ENCODE data around the gene PIGR. TPM values are rescaled to one million over a fixed set of nuclear protein-coding genes. Genes with fewer than 3 reads are reported as not detected.

PIGR gene
- total and polyA plus RNA-seq, 2 of the 8 experiments (the other 6 are each of a cell fraction or from before 2014, with no cell fraction given) = not detected

GRCh38 chr1:206900149-206900548 is 46.1 kb downstream of the PIGR start (continued):
- TF ChIP-seq, protein P1, sequence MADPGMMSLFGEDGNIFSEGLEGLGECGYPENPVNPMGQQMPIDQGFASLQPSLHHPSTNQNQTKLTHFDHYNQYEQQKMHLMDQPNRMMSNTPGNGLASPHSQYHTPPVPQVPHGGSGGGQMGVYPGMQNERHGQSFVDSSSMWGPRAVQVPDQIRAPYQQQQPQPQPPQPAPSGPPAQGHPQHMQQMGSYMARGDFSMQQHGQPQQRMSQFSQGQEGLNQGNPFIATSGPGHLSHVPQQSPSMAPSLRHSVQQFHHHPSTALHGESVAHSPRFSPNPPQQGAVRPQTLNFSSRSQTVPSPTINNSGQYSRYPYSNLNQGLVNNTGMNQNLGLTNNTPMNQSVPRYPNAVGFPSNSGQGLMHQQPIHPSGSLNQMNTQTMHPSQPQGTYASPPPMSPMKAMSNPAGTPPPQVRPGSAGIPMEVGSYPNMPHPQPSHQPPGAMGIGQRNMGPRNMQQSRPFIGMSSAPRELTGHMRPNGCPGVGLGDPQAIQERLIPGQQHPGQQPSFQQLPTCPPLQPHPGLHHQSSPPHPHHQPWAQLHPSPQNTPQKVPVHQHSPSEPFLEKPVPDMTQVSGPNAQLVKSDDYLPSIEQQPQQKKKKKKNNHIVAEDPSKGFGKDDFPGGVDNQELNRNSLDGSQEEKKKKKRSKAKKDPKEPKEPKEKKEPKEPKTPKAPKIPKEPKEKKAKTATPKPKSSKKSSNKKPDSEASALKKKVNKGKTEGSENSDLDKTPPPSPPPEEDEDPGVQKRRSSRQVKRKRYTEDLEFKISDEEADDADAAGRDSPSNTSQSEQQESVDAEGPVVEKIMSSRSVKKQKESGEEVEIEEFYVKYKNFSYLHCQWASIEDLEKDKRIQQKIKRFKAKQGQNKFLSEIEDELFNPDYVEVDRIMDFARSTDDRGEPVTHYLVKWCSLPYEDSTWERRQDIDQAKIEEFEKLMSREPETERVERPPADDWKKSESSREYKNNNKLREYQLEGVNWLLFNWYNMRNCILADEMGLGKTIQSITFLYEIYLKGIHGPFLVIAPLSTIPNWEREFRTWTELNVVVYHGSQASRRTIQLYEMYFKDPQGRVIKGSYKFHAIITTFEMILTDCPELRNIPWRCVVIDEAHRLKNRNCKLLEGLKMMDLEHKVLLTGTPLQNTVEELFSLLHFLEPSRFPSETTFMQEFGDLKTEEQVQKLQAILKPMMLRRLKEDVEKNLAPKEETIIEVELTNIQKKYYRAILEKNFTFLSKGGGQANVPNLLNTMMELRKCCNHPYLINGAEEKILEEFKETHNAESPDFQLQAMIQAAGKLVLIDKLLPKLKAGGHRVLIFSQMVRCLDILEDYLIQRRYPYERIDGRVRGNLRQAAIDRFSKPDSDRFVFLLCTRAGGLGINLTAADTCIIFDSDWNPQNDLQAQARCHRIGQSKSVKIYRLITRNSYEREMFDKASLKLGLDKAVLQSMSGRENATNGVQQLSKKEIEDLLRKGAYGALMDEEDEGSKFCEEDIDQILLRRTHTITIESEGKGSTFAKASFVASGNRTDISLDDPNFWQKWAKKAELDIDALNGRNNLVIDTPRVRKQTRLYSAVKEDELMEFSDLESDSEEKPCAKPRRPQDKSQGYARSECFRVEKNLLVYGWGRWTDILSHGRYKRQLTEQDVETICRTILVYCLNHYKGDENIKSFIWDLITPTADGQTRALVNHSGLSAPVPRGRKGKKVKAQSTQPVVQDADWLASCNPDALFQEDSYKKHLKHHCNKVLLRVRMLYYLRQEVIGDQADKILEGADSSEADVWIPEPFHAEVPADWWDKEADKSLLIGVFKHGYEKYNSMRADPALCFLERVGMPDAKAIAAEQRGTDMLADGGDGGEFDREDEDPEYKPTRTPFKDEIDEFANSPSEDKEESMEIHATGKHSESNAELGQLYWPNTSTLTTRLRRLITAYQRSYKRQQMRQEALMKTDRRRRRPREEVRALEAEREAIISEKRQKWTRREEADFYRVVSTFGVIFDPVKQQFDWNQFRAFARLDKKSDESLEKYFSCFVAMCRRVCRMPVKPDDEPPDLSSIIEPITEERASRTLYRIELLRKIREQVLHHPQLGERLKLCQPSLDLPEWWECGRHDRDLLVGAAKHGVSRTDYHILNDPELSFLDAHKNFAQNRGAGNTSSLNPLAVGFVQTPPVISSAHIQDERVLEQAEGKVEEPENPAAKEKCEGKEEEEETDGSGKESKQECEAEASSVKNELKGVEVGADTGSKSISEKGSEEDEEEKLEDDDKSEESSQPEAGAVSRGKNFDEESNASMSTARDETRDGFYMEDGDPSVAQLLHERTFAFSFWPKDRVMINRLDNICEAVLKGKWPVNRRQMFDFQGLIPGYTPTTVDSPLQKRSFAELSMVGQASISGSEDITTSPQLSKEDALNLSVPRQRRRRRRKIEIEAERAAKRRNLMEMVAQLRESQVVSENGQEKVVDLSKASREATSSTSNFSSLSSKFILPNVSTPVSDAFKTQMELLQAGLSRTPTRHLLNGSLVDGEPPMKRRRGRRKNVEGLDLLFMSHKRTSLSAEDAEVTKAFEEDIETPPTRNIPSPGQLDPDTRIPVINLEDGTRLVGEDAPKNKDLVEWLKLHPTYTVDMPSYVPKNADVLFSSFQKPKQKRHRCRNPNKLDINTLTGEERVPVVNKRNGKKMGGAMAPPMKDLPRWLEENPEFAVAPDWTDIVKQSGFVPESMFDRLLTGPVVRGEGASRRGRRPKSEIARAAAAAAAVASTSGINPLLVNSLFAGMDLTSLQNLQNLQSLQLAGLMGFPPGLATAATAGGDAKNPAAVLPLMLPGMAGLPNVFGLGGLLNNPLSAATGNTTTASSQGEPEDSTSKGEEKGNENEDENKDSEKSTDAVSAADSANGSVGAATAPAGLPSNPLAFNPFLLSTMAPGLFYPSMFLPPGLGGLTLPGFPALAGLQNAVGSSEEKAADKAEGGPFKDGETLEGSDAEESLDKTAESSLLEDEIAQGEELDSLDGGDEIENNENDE (IDR thresholded peaks at IDR 0.05; ENCODE audit: insufficient replicate concordance, low read length) = no peak
- TF ChIP-seq, protein P2, sequence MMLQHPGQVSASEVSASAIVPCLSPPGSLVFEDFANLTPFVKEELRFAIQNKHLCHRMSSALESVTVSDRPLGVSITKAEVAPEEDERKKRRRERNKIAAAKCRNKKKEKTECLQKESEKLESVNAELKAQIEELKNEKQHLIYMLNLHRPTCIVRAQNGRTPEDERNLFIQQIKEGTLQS (IDR thresholded peaks at IDR 0.05; ENCODE audit: insufficient read depth, low read depth, low read length) = no peak
- TF ChIP-seq RBBP5 (IDR thresholded peaks at IDR 0.05; ENCODE audit: borderline replicate concordance, low read depth, low read length) (no peak), CEBPB (IDR thresholded peaks at IDR 0.05; ENCODE audit: low read depth, low read length) (no peak)
